H1 (cell line): Measurements from ENCODE around the gene RNU6-1. TPM values are rescaled to one million over a fixed set of nuclear protein-coding genes. Genes with fewer than 3 reads are reported as not detected.

ENCODE experiments used
- CTCF ChIA-PET: fragments of 300-600 bp; sonication (Branson Sonifier 250); formaldehyde crosslinking; loops from one replicate; lab custom pipeline; 2021; ENCODE audit not compliant: partially characterized antibody; lab: Charles Lee
- POLR2A ChIA-PET: fragments of 300-600 bp; sonication (Branson Sonifier 250); formaldehyde crosslinking; loops from one replicate; lab custom pipeline; 2021; ENCODE audit warnings: inconsistent platforms; ENCODE audit not compliant: partially characterized antibody; lab: Charles Lee
- DNase-seq, 2 experiments: peaks; one replicate each; pipeline versions ENCODE4 v3.0.0 to v3.0.0-alpha.2; 2010 to 2022; ENCODE audit warnings: low spot score in 2 of 2, low read depth in 1 of 2, mixed read lengths in 1 of 2
- FAIRE-seq: peaks from 2 replicates; lab custom pipeline; 2011; peaks lifted over from hg19 to GRCh38; lab: Jason Lieb, UNC
- H2AFZ ChIP-seq: 2 replicates; pipeline ENCODE4 v1.8.1; 2012; ENCODE audit warnings: low read length, inconsistent platforms
- H2AK5ac ChIP-seq: 2 replicates; pipeline ENCODE4 v1.6.1; 2013; ENCODE audit warnings: low read depth, low read length
- H2BK120ac ChIP-seq: replicated peaks from 2 replicates; pipeline ENCODE3; 2013; ENCODE audit warnings: low read depth, low read length, inconsistent platforms
- H2BK12ac ChIP-seq: 2 replicates; pipeline ENCODE4 v1.6.1; 2013; ENCODE audit warnings: low read depth, low read length
- H2BK15ac ChIP-seq: 2 replicates; pipeline ENCODE4 v1.6.1; 2013; ENCODE audit warnings: low read length
- H2BK20ac ChIP-seq: 2 replicates; pipeline ENCODE4 v1.6.1; 2013; ENCODE audit warnings: low read length
- H2BK5ac ChIP-seq: 2 replicates; pipeline ENCODE4 v1.6.1; 2013; ENCODE audit warnings: low read depth, low read length
- H3K14ac ChIP-seq: 2 replicates; pipeline ENCODE4 v1.6.1; 2013; ENCODE audit warnings: inconsistent platforms; ENCODE audit not compliant: insufficient read length
- H3K18ac ChIP-seq: 2 replicates; pipeline ENCODE4 v1.6.1; 2013; ENCODE audit warnings: low read length; ENCODE audit errors: extremely low read depth
- H3K23ac ChIP-seq: 2 replicates; pipeline ENCODE4 v1.6.1; 2013; ENCODE audit warnings: inconsistent platforms; ENCODE audit not compliant: insufficient read length
- H3K23me2 ChIP-seq: 2 replicates; pipeline ENCODE4 v1.6.1; 2013; ENCODE audit warnings: low read depth, low read length
- H3K27ac ChIP-seq: 2 replicates; pipeline ENCODE4 v1.6.1; 2011; ENCODE audit warnings: low read depth, low read length, inconsistent platforms
- H3K27me3 ChIP-seq, 4 experiments: replicated peaks in 1 of 4; 1 replicate in 1 of 4; 2 replicates in 3 of 4; pipeline versions ENCODE4 v1.6.1 to v1.8.1; 2011 to 2013; ENCODE audit warnings: low read length in 3 of 4, mild to moderate bottlenecking in 3 of 4, inconsistent platforms in 2 of 4, mixed read lengths in 2 of 4, moderate library complexity in 1 of 4; ENCODE audit not compliant: control insufficient read depth in 3 of 4, insufficient read depth in 3 of 4; ENCODE audit errors: extremely low read depth in 1 of 4
- H3K36me3 ChIP-seq, 4 experiments: 2 replicates each; pipeline versions ENCODE4 v1.6.1 to v1.8.1; 2011 to 2013; ENCODE audit warnings: mild to moderate bottlenecking in 4 of 4, low read length in 3 of 4, moderate library complexity in 2 of 4, control low read depth in 1 of 4, inconsistent platforms in 1 of 4; ENCODE audit not compliant: insufficient read depth in 4 of 4, control insufficient read depth in 2 of 4
- H3K4ac ChIP-seq: replicated peaks from 2 replicates; pipeline ENCODE3; 2013; ENCODE audit warnings: low read length, low read depth, mixed read lengths, inconsistent platforms; ENCODE audit not compliant: insufficient read length
- H3K4me1 ChIP-seq, 4 experiments: replicated peaks in 1 of 4; 1 replicate in 1 of 4; 2 replicates in 3 of 4; pipeline versions ENCODE4 v1.6.1 to v1.8.1; 2011 to 2013; ENCODE audit warnings: low read length in 3 of 4, inconsistent platforms in 2 of 4, mixed read lengths in 1 of 4; ENCODE audit not compliant: insufficient read depth in 4 of 4, control insufficient read depth in 3 of 4
- H3K4me2 ChIP-seq, 2 experiments: 2 replicates each; pipeline versions ENCODE4 v1.6.1 to v1.8.1; 2011 to 2013; ENCODE audit warnings: low read depth in 2 of 2, low read length in 2 of 2, control low read depth in 1 of 2, inconsistent platforms in 1 of 2, mild to moderate bottlenecking in 1 of 2; ENCODE audit not compliant: insufficient read depth in 1 of 2
- H3K4me3 ChIP-seq, 4 experiments: fragments of 200-600, 300-600 bp in 1 of 4; sonication (generic), shearing (Covaris generic), sonication (Bioruptor Twin) in 1 of 4; 2 replicates each; pipeline versions ENCODE4 v1.5.1 to v1.8.1; 2011 to 2016; ENCODE audit warnings: low read length in 4 of 4, low read depth in 3 of 4, control low read depth in 2 of 4, inconsistent platforms in 2 of 4, mild to moderate bottlenecking in 2 of 4, mixed read lengths in 1 of 4, moderate library complexity in 1 of 4; ENCODE audit not compliant: insufficient read depth in 2 of 4; ENCODE audit errors: extremely low read depth in 1 of 4
- H3K56ac ChIP-seq: replicated peaks from 2 replicates; pipeline ENCODE3; 2013; ENCODE audit warnings: low read depth, mild to moderate bottlenecking, mixed read lengths, low read length, inconsistent platforms; ENCODE audit not compliant: insufficient read length
- H3K79me1 ChIP-seq: 2 replicates; pipeline ENCODE4 v1.6.1; 2013; ENCODE audit warnings: low read depth, low read length, control low read depth
- H3K79me2 ChIP-seq, 2 experiments: 2 replicates each; pipeline versions ENCODE4 v1.6.1 to v1.8.1; 2012 to 2013; ENCODE audit warnings: low read length in 2 of 2, mild to moderate bottlenecking in 2 of 2, inconsistent platforms in 1 of 2; ENCODE audit not compliant: insufficient read depth in 2 of 2, control insufficient read depth in 1 of 2
- H3K9ac ChIP-seq, 4 experiments: replicated peaks in 1 of 4; 1 replicate in 1 of 4; 2 replicates in 3 of 4; pipeline versions ENCODE4 v1.6.1 to v1.8.1; 2011 to 2013; ENCODE audit warnings: low read depth in 3 of 4, low read length in 3 of 4, control low read depth in 2 of 4, mild to moderate bottlenecking in 2 of 4, moderate library complexity in 2 of 4, inconsistent platforms in 1 of 4; ENCODE audit errors: extremely low read depth in 1 of 4
- H3K9me3 ChIP-seq, 2 experiments: 2 replicates each; pipeline versions ENCODE4 v1.6.1 to v1.8.1; 2012 to 2013; ENCODE audit warnings: mild to moderate bottlenecking in 2 of 2, moderate library complexity in 2 of 2, control low read depth in 1 of 2, inconsistent platforms in 1 of 2, low read depth in 1 of 2, low read length in 1 of 2, mixed read lengths in 1 of 2; ENCODE audit not compliant: insufficient read depth in 2 of 2
- H4K20me1 ChIP-seq, 2 experiments: replicated peaks in 1 of 2; 2 replicates each; pipeline versions ENCODE3 to v1.8.1; 2011 to 2013; ENCODE audit warnings: inconsistent platforms in 2 of 2, low read length in 2 of 2, mild to moderate bottlenecking in 1 of 2; ENCODE audit not compliant: insufficient read depth in 2 of 2, control insufficient read depth in 1 of 2
- H4K5ac ChIP-seq: 2 replicates; pipeline ENCODE4 v1.6.1; 2013; ENCODE audit warnings: low read length, low read depth, mixed read lengths, inconsistent platforms; ENCODE audit not compliant: insufficient read length
- H4K8ac ChIP-seq: 2 replicates; pipeline ENCODE4 v1.8.0; 2013; ENCODE audit warnings: mild to moderate bottlenecking, moderate library complexity, low read length, inconsistent platforms; ENCODE audit not compliant: insufficient read depth; ENCODE audit errors: extremely low read depth
- H4K91ac ChIP-seq: replicated peaks from 2 replicates; pipeline ENCODE3; 2013; ENCODE audit warnings: low read length, mixed read lengths, inconsistent platforms; ENCODE audit not compliant: insufficient read length
- CREB1 ChIP-seq: IDR thresholded peaks from 2 replicates; pipeline ENCODE4 v1.6.1; 2012; ENCODE audit warnings: inconsistent platforms
- E2F6 ChIP-seq: IDR thresholded peaks from 2 replicates; pipeline ENCODE4 v1.6.1; 2012; ENCODE audit warnings: inconsistent platforms
- HDAC6 ChIP-seq: IDR thresholded peaks from one replicate; pipeline ENCODE4 v1.7.1; 2012; ENCODE audit warnings: low read depth, mild to moderate bottlenecking, inconsistent platforms, low read length, moderate library complexity
- JUN ChIP-seq: IDR thresholded peaks from 2 replicates; pipeline ENCODE4 v1.6.1; 2011; ENCODE audit warnings: low read depth, mild to moderate bottlenecking, improper control_type of control experiment, low read length
- NANOG ChIP-seq: IDR thresholded peaks from 2 replicates; pipeline ENCODE4 v1.6.1; 2011; ENCODE audit warnings: low read length, low read depth, mild to moderate bottlenecking, inconsistent platforms; ENCODE audit not compliant: insufficient read depth, poor library complexity, severe bottlenecking
- POU5F1 ChIP-seq: IDR thresholded peaks from 2 replicates; pipeline ENCODE4 v1.6.1; 2011; ENCODE audit warnings: low read depth, mild to moderate bottlenecking, low read length, moderate library complexity
- RBBP5 ChIP-seq: IDR thresholded peaks from 2 replicates; pipeline ENCODE4 v1.7.1; 2012; ENCODE audit warnings: low read depth, mild to moderate bottlenecking, inconsistent platforms, low read length, moderate library complexity, borderline replicate concordance
- SP4 ChIP-seq: IDR thresholded peaks from 2 replicates; pipeline ENCODE4 v1.6.1; 2012; ENCODE audit warnings: low read length, inconsistent platforms
- TCF12 ChIP-seq: IDR thresholded peaks from 2 replicates; pipeline ENCODE4 v1.6.1; 2011; ENCODE audit warnings: low read depth, mild to moderate bottlenecking, low read length
- TEAD4 ChIP-seq: IDR thresholded peaks from 2 replicates; pipeline ENCODE4 v1.6.1; 2012; ENCODE audit warnings: low read depth, low read length, inconsistent platforms, mixed read lengths
- WGBS, 2 experiments: shearing (Covaris generic) in 1 of 2; methylation state at CpG; one replicate each; pipeline versions ENCODE4 v1.1.6 to v1.1.7; 2013 to 2015; ENCODE audit warnings: low lambda C conversion rate in 2 of 2, mixed read lengths in 2 of 2, inconsistent platforms in 1 of 2, low coverage in 1 of 2, missing lambda C conversion rate in 1 of 2; ENCODE audit not compliant: insufficient replicate concordance in 2 of 2, insufficient coverage in 1 of 2, insufficient read length in 1 of 2; ENCODE audit errors: extremely low coverage in 1 of 2, missing lambda C conversion rate in 1 of 2; 5-methylcytosine and 5-hydroxymethylcytosine counted together
- polyA plus RNA-seq, 7 experiments: library from polyadenylated mRNA; depleted of rRNA in 3 of 7; stranded (reverse) in 5 of 7; unstranded in 2 of 7; fragments of >200 nt in 5 of 7; fragments of 200-250 nt in 2 of 7; gene quantifications; 1 replicate in 5 of 7; 2 replicates in 1 of 7; 4 replicates in 1 of 7; pipeline versions ENCODE4 v1.2.1 to v1.2.3, GENCODE V29; 2011 to 2013; ENCODE audit warnings: missing spikeins in 2 of 7, mixed read lengths in 2 of 7
- total RNA-seq: library from RNA; stranded (reverse); fragmentation: NEBNext Ultra II Directional; extraction: Animal tissue kit (Norgen Biotek cat#: 25700); gene quantifications from 2 replicates; pipeline ENCODE4 v1.2.1, GENCODE V29; 2021

Gene RNU6-1
- total and polyA plus RNA-seq, 2 of the 8 experiments (the other 6 are each of a cell fraction or from before 2014, with no cell fraction given), result not detected

DNA sequence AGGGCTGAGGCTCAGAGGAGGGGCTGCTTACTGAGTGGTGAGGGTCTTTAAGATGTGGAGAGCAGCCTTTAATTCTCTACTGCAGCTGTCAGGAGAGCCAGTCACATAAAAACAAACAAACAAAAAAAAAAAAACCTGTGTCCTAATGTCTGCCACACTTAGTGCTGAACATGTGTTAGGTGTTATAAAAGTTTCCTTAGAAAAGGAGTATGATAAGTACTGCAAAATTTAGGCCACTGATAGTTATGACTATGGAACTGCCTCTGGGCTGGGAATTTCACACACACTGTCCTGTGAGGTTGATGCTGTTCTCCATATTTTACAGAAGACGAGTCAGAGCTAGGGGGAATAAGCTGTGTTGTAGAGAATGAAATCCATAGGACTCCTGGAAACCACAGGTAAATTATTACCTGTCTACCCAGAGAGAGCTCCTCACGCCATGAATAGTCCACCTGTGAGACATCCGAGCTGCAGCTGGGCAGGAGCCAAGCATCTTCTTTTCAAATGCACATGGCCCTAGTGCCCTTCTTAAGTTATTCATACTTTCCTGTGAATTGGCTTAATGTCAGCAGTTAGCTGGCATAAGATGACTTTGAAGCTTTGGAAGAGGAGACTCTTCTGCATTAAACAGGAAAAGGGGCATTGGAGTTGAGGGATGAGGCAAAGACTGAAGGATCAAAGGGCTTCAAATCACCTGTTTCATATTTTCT, 49.1 kb downstream of the RNU6-1 start:
- peaks cover 0 to 4% of the 10 kb centered on the region in 2 experiments; a peak in 1 of 4 replicates for H3K9me3 ChIP-seq
- H2BK12ac ChIP-seq, result no peak overlapping the region
- H3K4me1 ChIP-seq, result peaks cover 8 to 15% (median 10%) of the 10 kb centered on the region in 4 experiments; a peak in 6 of 7 replicates
- DNase-seq, result no peak
- peak overlapping the region; percentile 5 to 19; a peak in 2 of 4 replicates for H3K4me2 ChIP-seq
- WGBS, 2 experiments, result 28% methylated on average over 3 of the region's 3 CpGs; no CpG with 5 or more reads in 1 of the 2 experiments
- no peaks in the 10 kb centered on the region for H3K23me2 ChIP-seq
- H2BK5ac ChIP-seq, result no peak overlapping the region
- no peaks in the 10 kb centered on the region for H4K20me1 ChIP-seq
- CTCF ChIA-PET, result interaction anchor here (1.1 to 1.3 kb wide), 3 partner anchors 10 to 25 kb away, joined by 3 to 4 read pairs (median 3); no protein-coding TSS in a partner anchor
- 0 out of 8 replicates have a peak, but pooled peaks cover 0 to 6% (median 0%) of the 10 kb centered on the region in 4 experiments for H3K36me3 ChIP-seq
- no peak overlapping the region for H3K23ac ChIP-seq
- no peak overlapping the region for H4K5ac ChIP-seq
- H4K91ac ChIP-seq, result no peak overlapping the region
- no peak overlapping the region for H2BK15ac ChIP-seq
- H2AFZ ChIP-seq, result no peak overlapping the region
- H3K79me2 ChIP-seq, result no peaks in the 10 kb centered on the region
- no peak overlapping the region for H3K9ac ChIP-seq
- H3K27me3 ChIP-seq, result no peaks in the 10 kb centered on the region; a peak in 1 of 7 replicates
- H3K4me3 ChIP-seq, result no peak overlapping the region
- no peak overlapping the region for H2BK20ac ChIP-seq
- no peak overlapping the region for H3K27ac ChIP-seq
- no peak overlapping the region for H3K4ac ChIP-seq
- H2AK5ac ChIP-seq, result no peak overlapping the region
- no peaks in the 10 kb centered on the region for H3K79me1 ChIP-seq
- H3K18ac ChIP-seq, result no peak overlapping the region
- H3K14ac ChIP-seq, result no peak overlapping the region
- FAIRE-seq, result no peak
- H4K8ac ChIP-seq, result no peak overlapping the region
- H2BK120ac ChIP-seq, result no peak overlapping the region
- 0 out of 2 replicates have a peak, but pooled peaks have one; percentile 40 for TF ChIP-seq TCF12
- no peak for TF ChIP-seq HDAC6
- TF ChIP-seq JUN, result no peak
- TF ChIP-seq NANOG, result peak; percentile 69
- no peak for TF ChIP-seq CREB1
- no peak for TF ChIP-seq TEAD4
- TF ChIP-seq RBBP5, result no peak
- TF ChIP-seq SP4, result no peak
- TF ChIP-seq POU5F1, result peak; percentile 64; the same call in 1 of the 2 replicates
- TF ChIP-seq E2F6, result no peak
- POLR2A ChIA-PET, result interaction anchor here (0.9 to 1.4 kb wide), 3 partner anchors 10 to 13 kb away, joined by 3 to 6 read pairs (median 3); no protein-coding TSS in a partner anchor
- no peak overlapping the region for H3K56ac ChIP-seq
